RWPE1 (cell line): ENCODE data around the gene ESPL1.

Experiments used
- CTCF ChIA-PET: fragments of 350-600 bp; sonication (Branson Sonifier 250); formaldehyde crosslinking; extraction: SDS; loops from one replicate; lab custom pipeline; 2021; lab: Yijun Ruan, JAX
- POLR2A ChIA-PET: fragments of 400-600 bp; formaldehyde crosslinking; extraction: SDS; loops from one replicate; lab custom pipeline; 2020; ENCODE audit warnings: antibody characterized with exemption; ENCODE audit not compliant: low non-redundant PET; lab: Yijun Ruan, JAX
- DNase-seq: peaks from one replicate; pipeline ENCODE4 v3.0.0; 2012; ENCODE audit warnings: low spot score
- H3K27ac ChIP-seq: fragments of 450-650 bp; 2 replicates; pipeline ENCODE4 v1.5.1; 2017
- CTCF ChIP-seq: fragments of 450-650 bp; conservative IDR thresholded peaks from 2 replicates; pipeline ENCODE4 v1.5.1; 2017; ENCODE audit warnings: low read depth, mild to moderate bottlenecking

ESPL1 gene

GRCh38 chr12:53279283-53279869, 11.3 kb downstream of the ESPL1 start:
- no peak for DNase-seq
- CTCF ChIA-PET: interaction anchor here (1.0 kb wide), 1 partner anchor 9 kb away, joined by 3 read pairs; no protein-coding TSS in a partner anchor
- no peak overlapping the region for H3K27ac ChIP-seq
- no peak for TF ChIP-seq CTCF
- POLR2A ChIA-PET: interaction anchor here (0.6 kb wide), 1 partner anchor 9 kb away, joined by 10 read pairs; no protein-coding TSS in a partner anchor

- CTCF ChIA-PET: no interaction called here
- POLR2A ChIA-PET: no interaction called here
- no peak for DNase-seq
- no peak for TF ChIP-seq CTCF
- H3K27ac ChIP-seq: no peak overlapping the region
These were observed 11.9 kb downstream of the ESPL1 start for GRCh38 chr12:53279888-53280498.

GRCh38 chr12:53286448-53286847, 18.3 kb downstream of the ESPL1 start:
- ChIA-PET CTCF (interaction anchor here (0.6 to 1.7 kb wide), 4 partner anchors 19 to 204 kb away, joined by 3 to 13 read pairs (median 5); no protein-coding TSS in a partner anchor), POLR2A (no interaction called here)
- DNase-seq: no peak
- no peak for TF ChIP-seq CTCF
- peak overlapping the region; percentile 44 for H3K27ac ChIP-seq

- H3K27ac ChIP-seq: peak overlapping the region; percentile 44
- ChIA-PET POLR2A (no interaction called here), CTCF (interaction anchor here (0.6 to 1.8 kb wide), 10 partner anchors 9 to 191 kb away, joined by 3 to 13 read pairs (median 4); no protein-coding TSS in a partner anchor)
- peak; percentile 48 for DNase-seq
- TF ChIP-seq CTCF: peak; percentile 72
These were observed 19.7 kb downstream of the ESPL1 start for GRCh38 chr12:53287741-53288216.

GRCh38 chr12:53288322-53288721, 20.2 kb downstream of the ESPL1 start:
- TF ChIP-seq CTCF: no peak
- CTCF ChIA-PET: interaction anchor here (0.7 to 1.8 kb wide), 8 partner anchors 10 to 222 kb away, joined by 3 to 13 read pairs (median 4); no protein-coding TSS in a partner anchor
- DNase-seq: no peak
- peak overlapping the region; percentile 44 for H3K27ac ChIP-seq
- POLR2A ChIA-PET: no interaction called here

GRCh38 chr12:53289891-53290290, 21.8 kb downstream of the ESPL1 start:
- POLR2A ChIA-PET: no interaction called here
- TF ChIP-seq CTCF: no peak
- CTCF ChIA-PET: interaction anchor here (1.8 kb wide), 1 partner anchor 76 kb away, joined by 13 read pairs; no protein-coding TSS in a partner anchor
- H3K27ac ChIP-seq: peak overlapping the region; percentile 29
- DNase-seq: no peak
